Karpas-422 (cell line): Measurements from ENCODE around the gene CRACDL. TPM values are rescaled to one million over a fixed set of nuclear protein-coding genes. Genes with fewer than 3 reads are reported as not detected.
A peak's percentile ranks its signal among the peaks of the same experiment; 100 is the strongest.

ENCODE experiments used
- DNase-seq: peaks from one replicate; pipeline ENCODE4 v3.0.0-alpha.2; 2015
- H2AFZ ChIP-seq: fragments of 200-600 bp; sonication (generic); 2 replicates; pipeline ENCODE4 v1.6.1; 2014; ENCODE audit warnings: antibody characterized with exemption, low read length, mixed read lengths
- H3K27ac ChIP-seq: fragments of 200-600 bp; sonication (generic); 2 replicates; pipeline ENCODE4 v1.5.1; 2014; ENCODE audit warnings: mild to moderate bottlenecking, low read length, moderate library complexity
- H3K27me3 ChIP-seq: fragments of 200-600 bp; sonication (generic); 2 replicates; pipeline ENCODE4 v1.6.1; 2014; ENCODE audit warnings: low read length, mixed read lengths
- H3K36me3 ChIP-seq: fragments of 200-600 bp; sonication (generic); 2 replicates; pipeline ENCODE4 v1.6.1; 2014; ENCODE audit warnings: low read length, mixed read lengths; ENCODE audit not compliant: insufficient read depth
- H3K4me1 ChIP-seq: fragments of 200-600 bp; sonication (generic); 2 replicates; pipeline ENCODE4 v1.6.1; 2014; ENCODE audit warnings: mild to moderate bottlenecking, low read length, mixed read lengths
- H3K4me2 ChIP-seq: fragments of 200-600 bp; sonication (generic); 2 replicates; pipeline ENCODE4 v1.6.1; 2014; ENCODE audit warnings: low read length, low read depth, mild to moderate bottlenecking; ENCODE audit not compliant: poor library complexity, severe bottlenecking
- H3K4me3 ChIP-seq: fragments of 200-600 bp; sonication (generic); 2 replicates; pipeline ENCODE4 v1.5.1; 2014; ENCODE audit warnings: mild to moderate bottlenecking, antibody characterized with exemption, low read length, mixed read lengths
- H3K79me2 ChIP-seq: fragments of 200-600 bp; sonication (generic); 2 replicates; pipeline ENCODE4 v1.6.1; 2014; ENCODE audit warnings: mild to moderate bottlenecking, low read length, mixed read lengths
- H3K9ac ChIP-seq: fragments of 200-600 bp; sonication (generic); 2 replicates; pipeline ENCODE4 v1.6.0; 2014; ENCODE audit warnings: low read length
- H3K9me2 ChIP-seq: fragments of 200-600 bp; sonication (generic), shearing (Covaris generic); replicated peaks from 2 replicates; pipeline ENCODE4 v1.6.0; 2014; ENCODE audit warnings: mild to moderate bottlenecking, low read length, moderate library complexity; ENCODE audit not compliant: insufficient read depth
- H3K9me3 ChIP-seq: fragments of 300-700, 200-600 bp; sonication (generic); 2 replicates; pipeline ENCODE4 v1.6.1; 2014; ENCODE audit warnings: low read length, mixed read lengths
- H4K20me1 ChIP-seq: fragments of 200-600 bp; sonication (generic); 2 replicates; pipeline ENCODE4 v1.6.1; 2014; ENCODE audit warnings: mild to moderate bottlenecking, antibody characterized with exemption, low read length, low read depth; ENCODE audit not compliant: insufficient read depth
- total RNA-seq: library from RNA; depleted of rRNA; stranded (reverse); fragments of >200 nt; shearing (Covaris generic); gene quantifications from 2 replicates; pipeline ENCODE4 v1.2.3, GENCODE V29; 2014; ENCODE audit warnings: low replicate concordance

Gene CRACDL
- total RNA-seq, 1 experiment from 2014 or later = 1.0 TPM

DNA sequence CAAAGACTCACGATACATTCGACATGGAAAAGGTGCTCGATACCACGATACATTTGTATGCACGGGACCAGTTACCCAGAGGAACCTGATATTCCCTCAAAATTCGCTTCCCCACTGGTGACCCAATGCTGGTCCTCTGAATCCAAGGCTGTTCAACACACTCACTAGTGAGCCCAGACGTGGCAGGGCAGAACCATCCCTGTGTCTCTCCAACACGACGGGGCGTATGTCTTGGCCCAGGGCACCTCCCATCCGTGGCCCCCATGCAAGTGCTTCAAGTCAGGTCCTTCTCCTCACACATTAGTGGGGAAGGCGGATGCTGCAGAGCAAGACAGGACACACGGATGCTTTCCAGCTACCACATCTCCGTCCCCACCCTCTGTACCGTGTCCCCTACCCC lies 6.1 kb downstream of the CRACDL start:
- H3K4me2 ChIP-seq = no peak overlapping the region
- no peaks in the 10 kb centered on the region for H3K27me3 ChIP-seq
- H3K4me1 ChIP-seq = no peaks in the 10 kb centered on the region
- H3K9me3 ChIP-seq = no peaks in the 10 kb centered on the region
- H2AFZ ChIP-seq = no peak overlapping the region
- H3K4me3 ChIP-seq = no peak overlapping the region
- no peaks in the 10 kb centered on the region for H3K79me2 ChIP-seq
- H3K27ac ChIP-seq = no peak overlapping the region
- no peak overlapping the region for H3K9ac ChIP-seq
- H3K9me2 ChIP-seq = no peaks in the 10 kb centered on the region
- no peak for DNase-seq
- H4K20me1 ChIP-seq = no peaks in the 10 kb centered on the region
- H3K36me3 ChIP-seq = no peaks in the 10 kb centered on the region

DNA sequence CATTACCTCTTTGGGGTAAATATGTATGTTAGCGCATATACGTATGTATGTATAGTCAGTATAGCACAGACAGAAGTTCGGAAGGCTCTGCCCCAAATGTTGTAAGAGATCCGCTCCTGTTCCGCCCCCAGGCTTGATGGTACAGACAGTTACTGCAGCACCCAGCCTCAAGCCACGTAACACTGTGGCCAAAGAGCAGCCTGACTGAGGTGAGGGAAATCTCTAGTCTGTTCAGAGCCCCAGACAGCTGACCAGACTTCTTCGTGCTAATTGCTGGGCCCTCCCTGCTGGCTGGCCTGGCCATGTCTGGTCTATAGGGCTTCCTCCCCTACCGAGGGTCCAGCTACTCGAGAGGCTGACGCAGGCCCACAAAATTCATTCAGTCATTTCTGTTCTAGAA lies 7.8 kb downstream of the CRACDL start:
- H3K27me3 ChIP-seq = no peaks in the 10 kb centered on the region
- no peaks in the 10 kb centered on the region for H3K4me1 ChIP-seq
- no peaks in the 10 kb centered on the region for H3K36me3 ChIP-seq
- no peaks in the 10 kb centered on the region for H3K9me2 ChIP-seq
- no peak overlapping the region for H3K4me2 ChIP-seq
- no peak overlapping the region for H3K9ac ChIP-seq
- H4K20me1 ChIP-seq = no peaks in the 10 kb centered on the region
- no peak overlapping the region for H3K4me3 ChIP-seq
- H3K27ac ChIP-seq = no peak overlapping the region
- no peaks in the 10 kb centered on the region for H3K79me2 ChIP-seq
- H3K9me3 ChIP-seq = peaks cover 6% of the 10 kb centered on the region
- no peak overlapping the region for H2AFZ ChIP-seq
- DNase-seq = no peak

DNA sequence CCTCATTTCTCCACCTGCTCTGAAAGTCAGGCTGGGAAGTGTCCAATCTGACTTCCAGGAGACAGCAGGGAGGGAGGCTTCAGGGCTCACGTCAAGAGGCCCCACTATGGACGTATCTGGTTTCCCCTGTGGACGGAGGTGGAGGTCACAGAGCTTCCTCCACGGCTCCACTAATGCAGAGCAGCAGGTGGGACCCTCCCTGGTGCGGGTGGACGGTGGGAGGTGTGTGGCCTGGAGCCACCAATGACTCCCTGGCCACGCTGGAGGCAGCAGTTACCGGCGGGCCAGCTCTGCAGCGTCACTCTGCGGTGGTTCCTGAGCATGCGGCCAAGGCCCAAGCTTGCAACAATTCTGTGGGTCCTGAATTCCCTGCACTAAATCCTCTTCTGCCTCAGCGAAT lies 9.0 kb downstream of the CRACDL start:
- no peaks in the 10 kb centered on the region for H4K20me1 ChIP-seq
- H3K9me3 ChIP-seq = peaks cover 6% of the 10 kb centered on the region
- H3K4me3 ChIP-seq = no peak overlapping the region
- H3K79me2 ChIP-seq = no peaks in the 10 kb centered on the region
- H3K9me2 ChIP-seq = no peaks in the 10 kb centered on the region
- H3K36me3 ChIP-seq = no peaks in the 10 kb centered on the region
- H3K9ac ChIP-seq = no peak overlapping the region
- no peak overlapping the region for H3K4me2 ChIP-seq
- H3K4me1 ChIP-seq = no peaks in the 10 kb centered on the region
- no peak for DNase-seq
- H3K27ac ChIP-seq = no peak overlapping the region
- no peak overlapping the region for H2AFZ ChIP-seq
- no peaks in the 10 kb centered on the region for H3K27me3 ChIP-seq

DNA sequence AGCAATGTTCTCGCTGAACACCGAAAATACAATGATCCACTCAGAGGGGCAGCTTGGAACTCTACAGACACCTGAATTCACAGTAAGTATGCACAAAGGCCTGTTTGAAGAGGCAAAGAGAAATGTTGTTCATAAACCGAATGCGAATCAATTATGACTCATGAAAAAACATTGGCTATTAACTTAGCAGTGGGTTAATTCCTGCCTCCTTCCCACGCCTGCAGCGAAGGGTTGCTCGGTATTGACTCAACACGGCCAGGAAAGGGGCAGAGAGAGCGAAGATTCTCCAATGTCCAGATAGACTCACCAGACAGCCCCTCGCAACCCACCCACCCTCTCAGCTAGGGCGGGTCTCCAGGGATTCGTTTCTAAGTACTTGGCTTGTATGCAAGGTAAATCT lies 9.4 kb downstream of the CRACDL start:
- Histone ChIP-seq H3K9me2 (no peaks in the 10 kb centered on the region), H4K20me1 (no peaks in the 10 kb centered on the region), H3K4me1 (no peaks in the 10 kb centered on the region), H3K79me2 (no peaks in the 10 kb centered on the region), H3K4me2 (no peak overlapping the region), H3K9ac (no peak overlapping the region), H3K27ac (no peak overlapping the region), H3K27me3 (no peaks in the 10 kb centered on the region), H3K36me3 (no peaks in the 10 kb centered on the region), H3K4me3 (no peak overlapping the region), H3K9me3 (peaks cover 6% of the 10 kb centered on the region), H2AFZ (no peak overlapping the region)
- no peak for DNase-seq

DNA sequence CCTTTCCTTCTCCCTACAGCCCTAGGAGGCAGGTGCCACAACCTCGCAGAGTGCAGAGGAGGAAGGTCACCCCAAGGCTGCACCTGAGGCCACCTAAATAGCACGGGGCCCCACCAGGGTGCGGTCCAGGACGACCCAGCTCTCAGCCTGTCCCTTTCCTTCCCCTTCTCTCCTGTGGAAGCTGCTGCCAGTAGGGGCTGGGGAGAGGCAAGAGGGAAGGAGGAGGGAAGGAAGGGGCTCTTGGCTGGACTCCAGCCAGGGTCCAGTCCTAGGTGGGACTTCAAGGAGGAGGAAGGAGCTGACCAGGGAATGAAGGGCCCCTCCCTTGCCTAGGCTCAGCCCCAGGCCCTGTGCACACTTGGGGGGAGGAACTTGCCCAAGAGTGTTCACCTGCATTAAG lies 11.1 kb downstream of the CRACDL start:
- H3K36me3 ChIP-seq = no peaks in the 10 kb centered on the region
- no peak overlapping the region for H3K27ac ChIP-seq
- H3K4me2 ChIP-seq = no peak overlapping the region
- no peak for DNase-seq
- H2AFZ ChIP-seq = no peak overlapping the region
- peaks cover 6% of the 10 kb centered on the region for H3K9me3 ChIP-seq
- H3K27me3 ChIP-seq = no peaks in the 10 kb centered on the region
- no peak overlapping the region for H3K9ac ChIP-seq
- H3K4me1 ChIP-seq = no peaks in the 10 kb centered on the region
- H3K9me2 ChIP-seq = no peaks in the 10 kb centered on the region
- no peaks in the 10 kb centered on the region for H3K79me2 ChIP-seq
- H3K4me3 ChIP-seq = no peak overlapping the region
- H4K20me1 ChIP-seq = no peaks in the 10 kb centered on the region

DNA sequence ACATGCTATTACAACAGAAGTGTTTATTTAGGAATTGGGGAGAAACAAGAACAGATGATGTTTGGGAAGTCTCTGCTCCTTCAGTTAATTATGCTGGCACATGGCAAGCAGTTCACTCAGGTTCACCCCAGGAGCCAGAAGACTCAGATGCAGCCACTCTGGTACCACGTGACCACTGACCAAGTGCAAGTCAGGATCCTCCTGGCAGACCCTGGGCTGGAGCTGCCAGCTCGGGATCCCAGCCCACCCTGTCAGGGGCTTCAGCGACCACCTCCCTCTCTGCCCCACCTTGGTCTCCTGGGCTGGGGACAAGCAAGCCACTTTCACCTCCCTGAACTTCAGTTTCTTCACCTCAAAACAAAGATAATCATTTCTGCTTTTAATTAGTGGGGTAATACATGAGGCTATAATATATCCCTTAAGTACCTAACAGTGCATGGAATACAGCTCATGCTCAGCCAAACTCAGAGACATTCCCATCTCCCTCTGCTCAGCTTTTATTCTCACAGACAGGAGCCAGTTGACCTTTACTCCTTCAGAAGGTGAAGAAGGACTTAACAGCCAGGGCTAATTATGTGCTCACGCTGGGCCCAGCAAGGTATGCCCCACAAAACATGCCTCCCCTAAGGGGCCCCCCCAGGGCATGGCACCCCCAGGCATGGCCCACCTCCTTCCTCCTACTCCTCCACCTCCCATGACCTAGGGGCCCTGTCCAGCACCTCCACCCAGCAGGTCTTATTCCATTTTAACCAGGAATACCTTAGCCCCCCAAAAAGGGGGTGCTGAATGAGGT lies 11.8 kb downstream of the CRACDL start:
- H3K27me3 ChIP-seq = no peaks in the 10 kb centered on the region
- DNase-seq = no peak
- H3K4me3 ChIP-seq = no peak overlapping the region
- no peaks in the 10 kb centered on the region for H3K36me3 ChIP-seq
- peaks cover 6% of the 10 kb centered on the region for H3K9me3 ChIP-seq
- no peaks in the 10 kb centered on the region for H3K9me2 ChIP-seq
- H3K9ac ChIP-seq = no peak overlapping the region
- H2AFZ ChIP-seq = no peak overlapping the region
- H3K4me2 ChIP-seq = no peak overlapping the region
- no peaks in the 10 kb centered on the region for H4K20me1 ChIP-seq
- no peak overlapping the region for H3K27ac ChIP-seq
- H3K4me1 ChIP-seq = no peaks in the 10 kb centered on the region
- no peaks in the 10 kb centered on the region for H3K79me2 ChIP-seq

DNA sequence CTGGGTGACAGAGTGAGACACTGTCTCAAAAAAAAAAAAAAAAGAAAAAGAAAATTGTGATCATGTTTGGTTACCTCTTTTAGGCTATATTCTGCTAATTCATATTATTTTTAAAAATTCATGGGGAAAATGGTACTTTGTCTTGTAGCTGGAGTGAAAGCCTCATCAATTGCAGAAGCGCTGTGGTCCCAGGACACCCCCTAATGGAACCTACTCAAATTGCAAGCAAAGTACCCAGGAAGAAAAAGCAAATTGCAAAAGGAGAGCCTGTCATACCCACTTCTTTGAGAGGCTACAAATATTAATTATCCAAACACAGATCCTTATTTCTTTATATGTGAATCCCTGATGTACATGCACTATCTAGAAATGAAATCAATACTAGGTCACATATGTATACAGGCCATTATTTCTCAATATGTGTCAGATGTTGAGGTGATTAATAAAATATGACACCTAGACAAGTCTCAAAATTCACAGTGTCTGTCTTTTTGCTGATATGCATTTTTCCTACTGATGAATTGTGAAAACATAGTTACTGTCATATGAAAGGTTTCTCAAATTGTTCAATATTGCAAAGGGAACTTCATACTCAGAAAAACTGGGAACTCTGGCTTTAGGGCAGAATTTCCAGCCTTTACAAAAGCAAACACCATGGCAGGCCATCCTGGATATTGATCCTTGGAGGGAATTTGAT lies 12.6 kb downstream of the CRACDL start:
- no peak overlapping the region for H2AFZ ChIP-seq
- no peak overlapping the region for H3K27ac ChIP-seq
- no peaks in the 10 kb centered on the region for H3K4me1 ChIP-seq
- H4K20me1 ChIP-seq = no peaks in the 10 kb centered on the region
- H3K36me3 ChIP-seq = no peaks in the 10 kb centered on the region
- H3K27me3 ChIP-seq = no peaks in the 10 kb centered on the region
- H3K9ac ChIP-seq = no peak overlapping the region
- peak; percentile 65 for DNase-seq
- H3K4me2 ChIP-seq = no peak overlapping the region
- no peaks in the 10 kb centered on the region for H3K9me2 ChIP-seq
- peaks cover 6% of the 10 kb centered on the region for H3K9me3 ChIP-seq
- no peaks in the 10 kb centered on the region for H3K79me2 ChIP-seq
- no peak overlapping the region for H3K4me3 ChIP-seq

DNA sequence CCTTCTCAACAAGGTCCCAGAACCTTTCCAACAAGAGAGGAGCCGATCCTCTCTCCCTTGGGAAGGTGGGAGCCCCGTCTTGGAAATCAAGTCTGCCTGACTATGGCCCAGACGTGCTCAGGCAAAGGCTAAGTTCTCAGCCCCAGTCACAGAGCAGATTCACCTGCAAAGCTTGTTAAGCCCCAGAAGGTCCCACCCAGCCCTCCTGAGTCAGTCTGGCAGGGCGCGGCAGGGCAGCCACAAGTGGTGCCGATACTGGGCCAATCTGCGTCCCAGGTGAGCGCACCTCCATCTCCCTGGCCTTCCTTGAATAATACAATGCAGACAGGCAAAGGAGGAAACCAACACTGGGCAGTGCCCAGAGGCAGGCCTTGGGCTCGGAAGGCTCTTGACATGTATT lies 15.0 kb downstream of the CRACDL start:
- Histone ChIP-seq H3K27ac (no peak overlapping the region), H3K79me2 (no peaks in the 10 kb centered on the region), H4K20me1 (no peaks in the 10 kb centered on the region), H3K9me3 (peaks cover 6% of the 10 kb centered on the region), H3K27me3 (no peaks in the 10 kb centered on the region), H3K4me2 (no peak overlapping the region), H3K4me1 (no peaks in the 10 kb centered on the region), H3K4me3 (no peak overlapping the region), H3K9ac (no peak overlapping the region), H3K9me2 (no peaks in the 10 kb centered on the region), H2AFZ (no peak overlapping the region), H3K36me3 (no peaks in the 10 kb centered on the region)
- no peak for DNase-seq
